ENCODE results near the gene AREL1.

The AREL1 gene

DNA sequence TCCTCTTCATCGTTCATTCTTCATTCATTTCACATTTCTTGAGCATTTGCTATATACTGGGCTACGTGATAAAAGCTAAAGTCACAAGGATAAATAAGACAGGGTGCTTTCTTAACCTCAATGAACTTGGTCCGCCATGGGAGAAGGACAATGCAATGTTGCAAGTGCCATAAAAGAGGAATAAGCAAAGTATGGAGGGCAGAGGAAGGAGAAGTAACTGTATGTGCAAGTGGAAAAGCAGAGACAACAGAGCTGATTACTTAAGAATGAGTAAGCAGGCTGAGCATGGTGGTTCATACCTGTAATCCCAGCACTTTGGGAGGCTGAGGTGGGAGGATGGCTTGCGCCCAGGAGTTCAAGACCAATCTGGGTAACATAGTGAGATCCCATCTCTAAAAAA, 14.4 kb downstream of the AREL1 start:
- no peak for DNase-seq (ENCODE audit: low read depth, low spot score)

DNA sequence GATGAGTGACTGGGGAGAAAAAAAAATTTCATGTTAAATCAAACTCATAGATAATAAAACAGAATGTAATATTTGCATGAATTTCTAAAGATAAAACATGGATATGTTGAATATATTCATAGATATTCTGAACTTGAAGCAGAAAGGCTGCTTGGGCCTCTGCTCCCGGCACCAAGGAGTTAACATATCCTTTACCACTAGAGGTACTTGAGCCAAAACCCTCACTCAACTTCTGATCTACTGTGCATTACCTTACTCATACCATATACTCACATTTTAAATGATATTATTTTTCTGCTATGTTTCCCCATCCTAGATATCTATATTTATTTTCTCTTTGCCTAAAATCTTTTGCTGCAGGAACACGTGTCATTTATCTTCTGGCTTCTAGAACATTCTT, 14.9 kb downstream of the AREL1 start:
- DNase-seq (ENCODE audit: low read depth, low spot score), result no peak

DNA sequence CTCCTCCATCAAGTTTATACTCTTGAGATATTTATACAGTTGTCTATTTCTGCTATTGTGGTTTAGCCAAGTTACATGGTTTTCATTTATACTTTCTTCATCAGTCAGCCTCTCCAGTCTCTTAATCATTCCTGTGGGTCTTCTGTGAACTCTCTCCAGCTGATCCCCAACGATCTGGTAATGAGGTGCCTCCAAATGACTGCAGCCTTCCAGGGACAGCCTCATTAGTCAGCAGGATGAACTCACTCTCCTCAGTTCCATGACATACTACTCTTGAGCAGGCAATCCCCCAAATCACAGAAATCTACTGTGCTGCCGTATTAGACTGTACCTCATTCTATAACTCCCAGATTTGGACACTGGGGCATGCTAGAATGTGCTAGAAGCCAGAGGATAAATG, 15.3 kb downstream of the AREL1 start:
- no peak for DNase-seq (ENCODE audit: low read depth, low spot score)

DNA sequence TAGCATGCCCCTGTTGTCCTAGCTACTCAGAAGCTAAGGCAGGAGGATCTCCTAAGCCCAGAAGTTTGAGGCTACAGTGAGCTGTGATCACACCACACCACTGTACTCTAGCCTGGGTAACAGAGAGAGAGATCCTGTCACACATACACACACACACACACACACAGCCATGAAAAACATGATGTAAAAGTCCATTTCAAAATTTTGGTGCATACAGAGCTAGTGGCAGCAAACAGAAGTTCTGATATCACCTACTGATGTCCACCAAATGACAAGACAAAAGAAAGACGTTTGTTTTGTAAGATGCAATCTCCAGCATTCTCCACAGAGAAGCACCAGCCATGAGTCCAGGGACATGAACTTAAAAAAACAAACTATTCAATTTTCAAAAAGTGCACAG, 15.9 kb downstream of the AREL1 start:
- DNase-seq (ENCODE audit: low read depth, low spot score), result no peak

DNA sequence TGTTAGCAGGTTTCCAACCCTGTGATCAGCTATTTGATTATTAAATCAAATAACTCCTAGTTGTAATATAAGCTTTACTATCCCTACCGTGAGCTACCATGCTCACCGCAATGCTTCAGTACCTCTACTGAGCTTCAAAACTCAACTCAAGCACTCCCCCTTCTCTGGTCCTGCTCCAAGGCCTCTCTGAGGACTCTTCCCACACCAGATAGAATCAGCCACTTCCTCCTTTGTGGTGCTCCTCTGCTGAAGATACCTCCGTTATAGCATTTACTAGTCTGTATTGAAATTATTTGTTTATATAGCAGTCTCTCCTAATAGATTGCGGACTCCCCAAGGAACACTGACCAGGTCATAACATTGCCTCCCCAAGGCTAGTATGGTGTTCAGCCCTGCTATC, 17.5 kb downstream of the AREL1 start:
- DNase-seq (ENCODE audit: low read depth, low spot score), result no peak

DNA sequence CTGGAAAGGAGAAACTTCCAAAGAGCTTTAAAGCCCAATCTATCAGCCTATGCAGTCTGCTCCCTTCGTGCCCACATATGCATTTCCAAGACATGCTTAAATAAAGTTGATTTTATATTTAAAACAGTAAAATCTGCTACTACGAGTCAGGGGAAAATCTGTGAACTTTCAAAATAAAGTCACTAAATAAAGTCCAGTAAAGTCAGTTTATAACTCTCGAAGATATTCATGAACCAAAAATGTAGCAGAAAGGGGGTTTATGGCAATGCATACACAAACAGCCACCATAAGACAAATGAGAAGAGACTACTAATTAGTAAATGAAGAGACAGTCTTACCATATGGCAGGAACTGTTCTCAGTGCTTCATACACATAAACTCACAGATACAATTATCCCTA, 19.7 kb downstream of the AREL1 start:
- no peak for DNase-seq (ENCODE audit: low read depth, low spot score)

DNA sequence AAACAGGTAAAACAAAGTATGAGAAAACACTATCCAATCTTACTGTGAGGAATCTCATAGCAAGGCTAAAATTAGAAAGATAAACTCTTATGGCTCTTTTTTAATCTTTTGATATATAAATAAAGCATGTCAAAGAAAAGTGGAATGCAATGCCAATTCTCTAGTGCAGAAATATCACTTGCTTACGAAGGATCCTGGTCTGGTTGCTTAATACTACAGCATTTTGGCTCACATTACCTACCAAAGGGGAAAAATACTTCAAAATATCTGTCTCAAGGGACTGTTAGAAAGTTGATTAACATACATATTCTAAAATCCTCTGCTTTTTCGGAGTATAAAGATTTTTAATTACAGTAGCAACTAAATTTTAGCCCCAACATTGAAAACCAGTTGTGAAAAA, 21.4 kb downstream of the AREL1 start:
- no peak for DNase-seq (ENCODE audit: low read depth, low spot score)

DNA sequence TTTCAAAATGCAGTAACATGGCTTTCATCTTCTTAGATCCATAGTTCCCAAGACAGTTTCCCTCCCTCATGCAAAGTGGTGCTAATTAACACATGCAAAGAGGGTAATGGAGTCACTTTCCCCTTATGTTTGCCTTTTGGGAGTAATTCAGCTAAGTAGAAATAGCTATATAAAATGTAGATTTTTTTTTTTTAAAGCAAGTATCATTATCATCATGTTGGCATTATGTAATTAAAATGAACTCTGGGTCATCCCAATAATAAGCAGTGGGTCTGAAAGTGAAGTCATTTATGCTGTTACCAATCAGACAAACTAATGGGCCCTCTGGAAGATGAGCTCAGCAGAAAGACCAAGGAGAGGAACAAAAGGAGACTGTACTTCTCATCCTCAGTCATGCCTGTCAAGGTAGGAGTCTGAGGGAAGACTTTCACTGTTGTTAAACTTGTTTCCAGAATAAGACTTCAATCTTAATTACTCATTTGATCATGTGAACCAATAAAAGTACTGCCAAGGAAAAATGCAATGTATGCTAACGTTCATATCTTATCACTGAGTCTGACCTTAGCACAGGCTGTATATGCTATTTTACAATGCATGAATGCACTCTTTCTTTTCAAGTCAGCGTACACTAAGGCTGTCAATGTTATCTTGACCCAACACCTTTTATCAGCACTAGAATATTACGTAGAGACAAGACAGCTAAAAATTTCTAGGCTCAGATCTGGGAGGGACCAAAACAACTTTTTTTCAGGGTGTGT, 26.8 kb downstream of the AREL1 start:
- DNase-seq (ENCODE audit: low read depth, low spot score), result no peak

DNA sequence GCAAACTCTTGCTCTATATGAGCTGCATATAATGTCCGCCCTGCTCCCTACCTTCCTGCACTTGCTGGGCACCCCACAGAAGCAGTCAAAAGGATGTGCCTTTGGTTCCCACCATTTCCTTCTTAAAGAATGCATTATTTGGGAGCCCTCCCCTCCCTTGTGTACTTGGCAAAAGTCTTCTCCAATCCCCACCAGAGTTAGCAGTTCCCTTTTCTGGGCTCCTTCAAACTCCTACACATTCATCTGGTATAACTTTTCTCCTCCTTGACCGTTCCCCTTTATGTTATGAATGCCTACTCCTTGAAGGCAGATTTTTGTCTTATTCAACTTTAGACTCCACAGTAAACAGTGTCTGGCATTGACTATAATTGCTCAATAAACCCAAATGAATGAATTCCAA, 27.8 kb downstream of the AREL1 start:
- DNase-seq (ENCODE audit: low read depth, low spot score), result no peak

DNA sequence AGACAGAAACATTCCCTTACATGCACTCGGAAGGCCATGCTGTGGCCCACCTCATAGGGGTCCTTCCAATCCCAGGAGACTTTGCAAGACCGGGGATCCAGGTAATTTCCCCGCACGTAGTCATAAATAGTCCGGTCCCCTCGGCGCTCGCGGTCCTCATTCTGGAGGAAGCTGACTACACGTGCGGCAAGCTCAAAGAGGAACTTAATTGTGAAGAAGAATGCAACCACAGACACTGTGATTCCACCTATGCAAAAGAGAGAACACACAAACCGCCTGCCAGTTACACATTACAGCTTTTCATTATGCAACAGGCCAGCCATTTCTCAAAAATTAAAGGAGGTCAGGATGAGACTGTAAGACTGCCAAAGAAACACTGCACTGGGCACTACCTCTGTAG, 28.4 kb downstream of the AREL1 start:
- no peak for DNase-seq (ENCODE audit: low read depth, low spot score)

DNA sequence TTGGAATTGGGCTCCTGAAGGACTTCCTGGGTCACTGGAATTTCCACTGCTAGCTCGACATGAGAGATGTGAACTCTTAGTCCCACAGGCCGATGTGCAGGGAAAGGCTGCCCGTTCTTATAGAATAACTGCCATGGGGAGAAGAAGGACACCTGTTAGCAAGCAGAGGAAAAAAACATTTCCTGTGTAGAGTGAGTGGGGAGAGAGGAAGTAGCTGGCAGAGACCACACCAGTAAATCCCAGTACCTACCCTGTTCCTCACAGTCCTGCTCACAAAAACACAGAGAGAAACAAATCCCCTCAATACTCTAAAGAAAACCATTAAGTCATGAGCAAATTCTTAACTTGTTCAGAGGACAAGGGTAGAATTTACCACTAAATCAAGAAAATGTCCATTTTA, 29.5 kb downstream of the AREL1 start:
- DNase-seq (ENCODE audit: low read depth, low spot score), result no peak

DNA sequence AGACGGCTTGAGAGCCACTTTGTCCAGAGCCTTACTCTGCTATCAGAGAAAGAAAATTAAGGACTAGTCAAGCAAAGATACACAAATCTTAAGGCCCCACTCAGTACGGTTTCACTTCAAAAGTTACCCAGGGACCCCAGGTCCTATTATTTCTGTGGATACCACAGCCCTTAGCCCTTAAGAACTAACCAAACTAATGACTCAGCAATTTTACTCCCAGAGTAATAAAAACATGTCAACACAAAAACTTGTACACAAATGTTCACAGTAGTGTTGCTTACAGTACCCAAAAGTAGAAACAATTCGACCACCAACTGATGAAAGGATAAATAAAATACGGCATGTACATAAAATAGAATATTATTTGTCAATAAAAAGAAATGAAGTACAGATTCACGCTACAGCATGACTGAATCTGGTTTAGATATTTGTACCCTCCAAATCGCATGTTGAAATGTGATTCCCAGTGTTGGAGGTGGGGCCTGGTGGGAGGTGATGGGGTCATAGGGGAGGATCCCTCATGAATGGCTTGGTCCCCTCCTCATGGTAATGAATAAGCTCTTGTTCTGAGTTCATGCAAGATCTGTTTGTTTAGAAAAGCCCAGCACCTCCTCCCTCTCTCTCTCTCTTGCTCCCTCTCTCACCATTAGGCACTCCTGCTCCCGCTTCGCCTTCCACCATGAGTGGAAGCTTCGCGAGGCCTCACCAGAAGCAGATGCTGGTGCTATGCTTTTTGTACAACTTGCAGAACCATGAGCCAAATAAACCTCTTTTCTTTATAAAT, 30.5 kb downstream of the AREL1 start:
- DNase-seq (ENCODE audit: low read depth, low spot score), result no peak

DNA sequence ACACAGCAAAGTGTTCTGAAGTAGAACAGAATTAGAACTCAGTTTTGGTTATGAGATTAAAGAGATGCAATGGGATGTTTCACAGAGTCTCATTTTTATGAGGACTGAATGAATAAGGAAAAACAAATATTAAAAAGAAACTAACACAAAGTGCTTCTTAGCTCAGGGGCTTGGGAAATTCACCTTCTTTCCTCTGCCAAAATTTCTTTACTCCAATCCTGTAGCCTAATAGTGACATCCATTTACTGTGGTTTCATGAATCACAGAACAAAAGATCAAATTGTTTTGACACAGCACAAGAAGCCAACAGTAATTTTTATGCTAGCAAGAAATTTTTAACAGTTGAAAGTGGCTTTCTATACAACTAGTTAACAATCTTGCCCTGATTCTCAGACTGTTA, 37.7 kb downstream of the AREL1 start:
- no peak for DNase-seq (ENCODE audit: low read depth, low spot score)

DNA sequence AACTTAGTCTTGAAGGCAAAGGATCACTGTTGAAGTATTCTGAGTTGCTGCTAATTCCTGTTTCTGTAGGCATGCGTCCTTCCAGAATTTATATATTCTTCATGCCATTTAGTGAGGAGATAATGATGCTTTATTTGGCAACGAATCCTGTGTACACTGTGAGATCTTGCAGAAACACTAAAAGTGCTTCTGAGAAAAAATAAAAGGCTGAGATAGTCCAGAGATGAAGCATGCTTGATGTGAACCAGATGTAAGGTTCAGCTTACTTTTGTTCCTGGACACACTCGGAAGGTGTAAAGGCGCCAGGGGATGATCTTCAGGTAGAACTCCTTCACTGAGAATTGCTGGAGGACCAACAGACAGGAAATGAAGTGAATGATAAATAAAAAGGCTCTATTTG, 39.1 kb downstream of the AREL1 start:
- no peak for DNase-seq (ENCODE audit: low read depth, low spot score)

DNA sequence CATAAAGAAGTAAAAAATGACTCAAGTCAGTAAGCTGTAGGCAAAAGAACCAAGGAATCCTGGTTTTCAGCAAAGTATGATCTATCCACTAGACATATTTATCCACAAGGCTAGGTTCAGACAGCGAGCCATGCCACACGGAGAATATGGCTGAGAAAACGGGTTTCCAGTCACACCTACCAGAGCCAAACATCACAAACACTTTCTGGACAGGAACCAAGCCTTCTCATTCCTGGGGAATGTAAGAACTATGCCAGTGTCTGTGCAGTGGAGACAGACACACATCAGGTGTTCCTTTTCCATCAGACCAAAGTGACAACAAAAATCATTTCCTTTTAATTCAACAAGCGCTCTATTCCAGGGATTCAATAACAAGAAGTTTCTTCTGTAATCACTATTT, 41.1 kb downstream of the AREL1 start:
- no peak for DNase-seq (ENCODE audit: low read depth, low spot score)

DNA sequence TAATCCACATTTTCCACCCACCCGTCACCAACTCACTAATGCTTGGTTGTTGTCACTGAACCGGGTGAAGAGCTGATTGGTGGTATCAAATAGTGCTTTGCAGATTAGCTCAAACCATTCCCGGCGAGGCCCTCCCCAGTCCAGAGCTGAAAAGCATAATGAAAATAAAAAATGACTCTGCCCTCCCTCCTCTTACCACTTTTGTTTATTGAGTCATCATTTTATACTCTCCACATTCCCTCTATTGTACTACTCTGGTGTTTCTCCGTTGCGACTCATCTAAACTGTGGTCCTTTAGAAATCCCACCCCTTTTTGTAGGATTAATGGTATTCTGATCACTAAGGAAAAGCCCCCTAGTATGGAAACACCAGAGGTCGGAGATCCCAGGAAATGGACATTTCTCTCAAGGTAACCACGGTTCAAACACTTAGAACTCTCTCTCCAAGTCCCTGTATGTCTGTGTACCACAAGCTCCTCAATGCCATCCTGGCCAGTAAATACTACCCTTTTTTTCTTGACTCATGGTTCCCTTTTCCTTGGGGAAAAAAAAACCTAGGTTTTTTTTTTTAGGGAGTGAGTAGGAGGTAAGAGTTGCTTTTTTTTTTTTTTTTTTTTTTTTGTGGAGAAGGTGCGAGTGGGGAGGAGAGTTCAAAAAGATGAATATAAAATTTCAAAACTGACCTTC, 42.0 kb downstream of the AREL1 start:
- DNase-seq (ENCODE audit: low read depth, low spot score), result no peak

DNA sequence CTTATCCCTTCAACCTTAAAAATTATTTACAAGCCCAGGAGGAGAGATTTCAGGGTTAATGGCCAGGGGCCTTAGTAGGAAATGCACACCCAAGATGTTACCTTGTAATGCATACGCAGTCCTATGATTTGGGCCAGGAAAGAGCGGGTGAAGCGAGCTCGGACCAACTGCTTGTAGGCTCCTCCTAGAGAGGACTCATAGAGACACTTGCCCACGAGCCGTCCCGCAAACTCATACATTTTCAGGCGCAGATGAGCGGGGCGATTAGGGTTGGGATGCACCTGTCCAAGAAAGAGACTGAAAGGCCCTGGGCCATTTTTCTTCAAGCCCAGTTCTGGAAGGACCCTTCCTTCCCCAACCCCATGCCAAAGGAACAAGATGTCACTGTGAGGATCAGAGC, 43.0 kb downstream of the AREL1 start:
- no peak for DNase-seq (ENCODE audit: low read depth, low spot score)

DNA sequence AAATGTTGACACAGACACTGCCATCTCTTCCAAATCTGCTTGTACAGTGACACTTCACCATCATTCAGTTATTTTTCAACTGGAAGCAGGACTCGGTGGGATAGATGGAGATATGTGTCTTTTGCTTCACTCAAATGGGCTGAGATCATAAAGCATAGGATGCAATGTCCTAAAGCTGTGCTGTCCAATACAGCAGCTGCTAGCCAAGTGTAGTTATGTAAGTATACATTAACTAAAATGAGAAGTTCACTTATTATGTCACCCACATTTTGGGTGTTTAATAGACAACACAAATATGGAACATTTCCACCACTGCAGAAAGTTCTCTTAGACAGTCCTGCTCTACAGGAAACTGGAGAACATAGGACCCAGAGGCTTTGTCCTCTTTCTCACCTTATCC, 43.6 kb downstream of the AREL1 start:
- DNase-seq (ENCODE audit: low read depth, low spot score), result no peak

DNA sequence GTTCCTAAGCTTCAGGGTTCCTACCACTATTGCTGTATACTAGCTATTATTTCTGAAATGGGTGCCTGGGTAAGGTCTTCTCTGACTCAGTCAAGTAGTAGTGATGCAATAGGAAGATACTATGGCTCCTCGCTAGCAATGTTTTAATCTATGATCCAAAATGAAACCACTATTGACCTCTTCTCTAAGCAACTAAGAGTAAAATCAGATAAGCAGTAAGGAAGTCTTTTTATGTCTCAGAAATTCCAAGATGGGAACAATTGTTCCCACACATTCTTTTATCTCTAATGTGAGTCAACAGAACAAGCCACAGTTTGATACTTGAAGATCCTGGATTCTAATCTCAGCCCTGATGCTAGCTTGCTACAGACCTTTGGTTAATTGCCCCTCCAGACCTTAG, 45.1 kb downstream of the AREL1 start:
- no peak for DNase-seq (ENCODE audit: low read depth, low spot score)

DNA sequence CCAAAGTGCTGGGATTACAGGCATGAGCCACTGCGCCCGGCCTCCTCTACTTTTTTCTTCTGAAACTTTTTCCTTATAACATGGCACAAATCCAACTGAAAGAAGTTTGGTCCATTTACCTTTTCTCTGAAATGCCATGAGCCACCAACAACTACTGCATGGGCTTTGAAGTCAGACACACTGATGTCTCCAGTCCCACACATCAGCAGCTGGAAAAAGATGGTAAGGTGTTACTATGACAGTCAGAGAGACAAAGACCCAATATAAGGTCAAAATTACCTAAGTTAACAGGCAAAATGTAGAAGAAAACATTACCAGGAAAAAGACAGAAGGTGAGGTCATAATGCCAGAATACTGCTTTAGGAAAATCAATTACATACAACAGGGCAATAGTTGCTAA, 48.2 kb downstream of the AREL1 start:
- no peak for DNase-seq (ENCODE audit: low read depth, low spot score)

DNA sequence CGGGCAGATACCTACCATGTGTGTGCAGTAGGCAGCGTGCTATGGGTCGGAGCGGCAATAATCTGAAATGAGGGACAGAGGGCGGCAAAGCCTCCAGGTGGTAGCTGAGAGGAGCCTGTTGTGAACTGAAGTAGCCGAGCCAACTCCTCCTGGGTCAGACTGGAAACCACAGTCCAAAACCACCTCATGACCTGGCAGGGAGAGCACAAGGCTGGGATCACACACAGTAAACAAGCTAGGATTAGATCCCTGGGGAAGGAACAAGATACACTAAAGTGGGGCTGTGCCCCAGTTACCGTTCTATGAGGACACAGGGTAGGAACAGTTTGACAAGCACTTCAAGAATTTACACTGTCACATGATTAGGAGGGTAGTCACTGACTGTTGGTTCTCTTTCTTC, 49.0 kb downstream of the AREL1 start:
- no peak for DNase-seq (ENCODE audit: low read depth, low spot score)

DNA sequence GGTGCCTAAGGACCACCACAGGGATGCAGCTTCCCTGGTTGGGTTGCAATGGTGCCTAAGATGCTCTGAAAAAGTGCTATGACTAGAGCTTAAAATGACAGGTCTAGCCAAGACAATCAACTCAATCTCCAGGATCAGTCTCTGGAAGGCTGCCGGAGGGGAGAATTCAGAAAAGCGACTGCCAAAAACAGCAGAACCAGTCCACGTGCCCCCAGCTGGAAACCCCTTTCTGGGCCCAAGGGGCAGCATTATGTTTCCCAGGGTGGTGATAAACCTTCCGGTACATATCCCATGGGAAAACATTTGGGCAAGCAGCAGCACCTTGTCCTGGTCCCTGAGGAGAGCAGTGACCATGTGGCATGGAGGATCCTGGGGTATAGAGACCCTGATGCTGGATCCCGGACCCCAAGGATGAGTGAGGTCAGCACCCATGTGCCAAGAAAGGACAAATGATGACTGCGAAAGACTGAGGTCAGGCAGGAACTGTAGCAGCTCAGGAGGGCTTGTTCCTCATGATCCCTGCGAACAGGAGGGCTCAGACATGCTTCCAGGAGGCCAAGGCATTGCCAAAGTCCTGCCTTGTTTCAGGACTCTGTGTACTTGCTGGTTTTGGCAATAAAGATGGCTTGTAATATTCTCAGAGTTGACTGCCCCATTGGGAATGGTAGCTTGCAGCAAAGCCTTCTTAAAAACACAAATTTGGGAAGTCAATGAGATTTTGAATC, 51.0 kb downstream of the AREL1 start:
- no peak for DNase-seq (ENCODE audit: low read depth, low spot score)

All from activated naive CD8-positive, alpha-beta T cell treated with anti-CD3 and anti-CD28 coated beads, Interleukin-2, amount 50 U/mL, for 16 hours (primary cell).